Activated naive CD4-positive, alpha-beta T cell treated with anti-CD3 and anti-CD28 coated beads for 36 hours (primary cell): ENCODE results near the gene SYPL1. TPM values are rescaled to one million over a fixed set of nuclear protein-coding genes. Genes with fewer than 3 reads are reported as not detected.

Experiments
- CTCF ChIA-PET: fragments of 350-600 bp; sonication (Branson Sonifier 250); formaldehyde crosslinking; loops from one replicate; lab custom pipeline; 2021; ENCODE audit warnings: antibody characterized with exemption; lab: Charles Lee
- DNase-seq: peaks from one replicate; pipeline ENCODE4 v3.0.0-alpha.2; 2020
- H3K27ac Mint-ChIP-seq: one replicate; pipeline ENCODE4 v1.8.0; 2021; ENCODE audit warnings: mild to moderate bottlenecking, mixed read lengths
- H3K27me3 Mint-ChIP-seq: one replicate; pipeline ENCODE4 v1.8.0; 2021; ENCODE audit warnings: low read depth, mixed read lengths
- H3K36me3 Mint-ChIP-seq: one replicate; pipeline ENCODE4 v1.8.0; 2021; ENCODE audit warnings: low read depth, mixed read lengths
- H3K4me1 Mint-ChIP-seq: one replicate; pipeline ENCODE4 v1.8.0; 2021; ENCODE audit warnings: low read depth, mixed read lengths
- H3K4me3 Mint-ChIP-seq: one replicate; pipeline ENCODE4 v1.8.0; 2021; ENCODE audit warnings: mild to moderate bottlenecking, moderate library complexity, mixed read lengths
- H3K9me3 Mint-ChIP-seq: one replicate; pipeline ENCODE4 v1.8.0; 2021; ENCODE audit warnings: mixed read lengths
- intact Hi-C: fragments of 100-400 bp; cut with micrococcal nuclease; formaldehyde crosslinking; loops from one replicate; pipeline ENCODE4 v1.15.1; 2023
- total RNA-seq, 2 experiments: library from RNA; stranded (reverse); gene quantifications; one replicate each; pipeline ENCODE4 v1.2.3, GENCODE V29; 2021

SYPL1 gene
- total RNA-seq, 2 experiments from 2014 or later: 24.7 to 26.6 TPM

- intact Hi-C loops: loop anchor here (1.0 to 10.0 kb wide), 12 partner anchors 42 to 1097 kb away; partner anchors contain the start of genes PIK3CG and SYPL1
- Mint-ChIP-seq H3K27me3 (no peaks in the 10 kb centered on the region), H3K4me1 (peaks cover 32% of the 10 kb centered on the region), H3K4me3 (peak overlapping the region; percentile 65), H3K36me3 (no peaks in the 10 kb centered on the region), H3K9me3 (no peaks in the 10 kb centered on the region), H3K27ac (peak overlapping the region; percentile 91)
- CTCF ChIA-PET: interaction anchor here (0.6 to 4.5 kb wide), 7 partner anchors 13 to 589 kb away, joined by 3 to 28 read pairs (median 7); partner anchors contain the start of gene SYPL1
- DNase-seq: no peak
Observed at GRCh38 chr7:106070567-106071254, 41.4 kb downstream of the SYPL1 start.

- H3K27ac Mint-ChIP-seq: no peak overlapping the region
- no peak for DNase-seq
Observed at GRCh38 chr7:106070201-106070551, 41.9 kb downstream of the SYPL1 start.

GRCh38 chr7:106069471-106070200, 42.5 kb downstream of the SYPL1 start:
- DNase-seq: no peak
- H3K36me3 Mint-ChIP-seq: no peaks in the 10 kb centered on the region
- intact Hi-C loops: loop anchor here (5.0 to 10.0 kb wide), 3 partner anchors 415 to 798 kb away; partner anchors contain the start of gene PIK3CG
- no peak overlapping the region for H3K4me3 Mint-ChIP-seq
- no peaks in the 10 kb centered on the region for H3K27me3 Mint-ChIP-seq
- no peaks in the 10 kb centered on the region for H3K9me3 Mint-ChIP-seq
- H3K27ac Mint-ChIP-seq: peak overlapping the region; percentile 27
- peaks cover 30% of the 10 kb centered on the region for H3K4me1 Mint-ChIP-seq
- CTCF ChIA-PET: interaction anchor here (1.4 to 4.5 kb wide), 4 partner anchors 12 to 95 kb away, joined by 7 to 28 read pairs (median 18); partner anchors contain the start of gene SYPL1

More at GRCh38 chr7:106070201-106070551, 41.9 kb downstream of the SYPL1 start:
- Mint-ChIP-seq H3K27me3 (no peaks in the 10 kb centered on the region), H3K4me1 (peaks cover 32% of the 10 kb centered on the region), H3K4me3 (no peak overlapping the region), H3K9me3 (no peaks in the 10 kb centered on the region), H3K36me3 (no peaks in the 10 kb centered on the region)
- CTCF ChIA-PET: interaction anchor here (1.4 to 4.5 kb wide), 4 partner anchors 12 to 94 kb away, joined by 7 to 28 read pairs (median 18); partner anchors contain the start of gene SYPL1
- intact Hi-C loops: loop anchor here (5.0 to 10.0 kb wide), 3 partner anchors 415 to 797 kb away; partner anchors contain the start of gene PIK3CG

- no peaks in the 10 kb centered on the region for H3K9me3 Mint-ChIP-seq
- no peak overlapping the region for H3K27ac Mint-ChIP-seq
- no peak overlapping the region for H3K4me3 Mint-ChIP-seq
- no peaks in the 10 kb centered on the region for H3K27me3 Mint-ChIP-seq
- H3K36me3 Mint-ChIP-seq: no peaks in the 10 kb centered on the region
- intact Hi-C loops: no loop called here
- CTCF ChIA-PET: interaction anchor here (4.5 kb wide), 1 partner anchor 85 kb away, joined by 25 read pairs; no protein-coding TSS in a partner anchor
- peaks cover 28% of the 10 kb centered on the region for H3K4me1 Mint-ChIP-seq
- DNase-seq: no peak
Observed at GRCh38 chr7:106068986-106069385, 43.1 kb downstream of the SYPL1 start.

DNA sequence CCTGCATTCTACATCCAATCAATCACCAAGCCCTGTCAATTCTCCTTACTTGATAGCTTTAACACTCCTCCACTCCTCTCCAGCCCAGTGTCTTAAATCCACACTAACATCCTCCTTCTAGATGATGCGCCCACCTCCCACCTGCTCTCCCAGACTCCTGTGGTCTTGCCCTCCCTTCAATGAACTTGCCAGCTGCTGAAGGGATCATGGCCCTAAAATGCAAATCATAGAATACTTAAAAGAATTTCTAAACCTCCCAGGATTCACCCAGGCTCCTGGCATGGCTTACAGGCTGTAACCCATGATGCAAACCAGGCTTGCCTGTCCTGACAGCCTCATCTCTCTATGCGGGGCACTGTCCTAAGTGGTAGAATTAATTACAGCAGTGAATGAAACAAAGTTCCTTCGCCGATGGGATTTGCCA, 43.6 kb downstream of the SYPL1 start:
- H3K4me1 Mint-ChIP-seq: peaks cover 27% of the 10 kb centered on the region
- H3K9me3 Mint-ChIP-seq: no peaks in the 10 kb centered on the region
- intact Hi-C loops: no loop called here
- no peak for DNase-seq
- H3K36me3 Mint-ChIP-seq: no peaks in the 10 kb centered on the region
- CTCF ChIA-PET: interaction anchor here (1.4 to 4.5 kb wide), 2 partner anchors 11 to 86 kb away, joined by 6 to 25 read pairs; no protein-coding TSS in a partner anchor
- no peak overlapping the region for H3K4me3 Mint-ChIP-seq
- H3K27me3 Mint-ChIP-seq: no peaks in the 10 kb centered on the region
- H3K27ac Mint-ChIP-seq: no peak overlapping the region

DNA sequence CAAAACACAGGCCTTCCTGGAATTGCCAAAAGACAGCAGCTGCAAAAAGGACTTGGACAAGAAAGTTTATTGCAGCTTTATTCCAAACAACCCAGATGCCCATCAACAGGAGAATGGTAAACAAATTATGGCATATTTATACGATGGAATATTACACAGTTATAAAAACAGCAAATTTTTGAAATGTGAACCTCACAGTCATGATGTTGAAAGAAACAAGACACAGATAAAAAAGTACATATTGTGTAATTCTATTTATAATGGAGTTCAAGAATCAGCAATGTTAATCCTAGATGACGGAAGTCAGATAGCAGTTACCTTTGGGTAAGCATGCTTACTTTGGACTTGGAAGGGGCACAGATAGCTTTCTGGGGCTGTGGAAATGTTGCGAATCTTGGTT, 44.4 kb downstream of the SYPL1 start:
- CTCF ChIA-PET: interaction anchor here (0.8 to 1.4 kb wide), 3 partner anchors 10 to 85 kb away, joined by 3 to 6 read pairs (median 3); no protein-coding TSS in a partner anchor

GRCh38 chr7:106065575-106066500, 46.3 kb downstream of the SYPL1 start:
- Mint-ChIP-seq H3K4me1 (peaks cover 27% of the 10 kb centered on the region), H3K36me3 (no peaks in the 10 kb centered on the region), H3K27ac (no peak overlapping the region), H3K4me3 (no peak overlapping the region), H3K9me3 (no peaks in the 10 kb centered on the region), H3K27me3 (no peaks in the 10 kb centered on the region)
- DNase-seq: no peak
- CTCF ChIA-PET: interaction anchor here (0.9 to 1.0 kb wide), 2 partner anchors 9 to 88 kb away, joined by 3 to 5 read pairs; no protein-coding TSS in a partner anchor
- intact Hi-C loops: no loop called here

More for the DNA sequence above, 44.4 kb downstream of the SYPL1 start:
- H3K36me3 Mint-ChIP-seq: no peaks in the 10 kb centered on the region
- H3K4me1 Mint-ChIP-seq: peaks cover 33% of the 10 kb centered on the region
- no peak overlapping the region for H3K27ac Mint-ChIP-seq
- no peak overlapping the region for H3K4me3 Mint-ChIP-seq
- H3K27me3 Mint-ChIP-seq: no peaks in the 10 kb centered on the region
- intact Hi-C loops: no loop called here
- no peak for DNase-seq
- no peaks in the 10 kb centered on the region for H3K9me3 Mint-ChIP-seq

GRCh38 chr7:106064771-106065574, 47.1 kb downstream of the SYPL1 start:
- Mint-ChIP-seq H3K9me3 (no peaks in the 10 kb centered on the region), H3K27ac (no peak overlapping the region), H3K27me3 (no peaks in the 10 kb centered on the region), H3K36me3 (no peaks in the 10 kb centered on the region), H3K4me3 (no peak overlapping the region), H3K4me1 (peaks cover 24% of the 10 kb centered on the region)
- intact Hi-C loops: no loop called here
- DNase-seq: no peak
- CTCF ChIA-PET: interaction anchor here (1.9 kb wide), 1 partner anchor 47 kb away, joined by 5 read pairs; the partner anchor contains the start of gene SYPL1

GRCh38 chr7:106064316-106064715, 47.8 kb downstream of the SYPL1 start:
- CTCF ChIA-PET: interaction anchor here (1.9 kb wide), 1 partner anchor 47 kb away, joined by 5 read pairs; the partner anchor contains the start of gene SYPL1
- intact Hi-C loops: no loop called here
- no peak for DNase-seq
- H3K36me3 Mint-ChIP-seq: no peaks in the 10 kb centered on the region
- peaks cover 21% of the 10 kb centered on the region for H3K4me1 Mint-ChIP-seq
- no peak overlapping the region for H3K27ac Mint-ChIP-seq
- H3K9me3 Mint-ChIP-seq: no peaks in the 10 kb centered on the region
- no peak overlapping the region for H3K4me3 Mint-ChIP-seq
- no peaks in the 10 kb centered on the region for H3K27me3 Mint-ChIP-seq

- no peak overlapping the region for H3K4me3 Mint-ChIP-seq
- CTCF ChIA-PET: interaction anchor here (1.9 kb wide), 1 partner anchor 48 kb away, joined by 5 read pairs; the partner anchor contains the start of gene SYPL1
- no peaks in the 10 kb centered on the region for H3K27me3 Mint-ChIP-seq
- H3K9me3 Mint-ChIP-seq: no peaks in the 10 kb centered on the region
- H3K27ac Mint-ChIP-seq: no peak overlapping the region
- intact Hi-C loops: no loop called here
- no peak for DNase-seq
- no peaks in the 10 kb centered on the region for H3K36me3 Mint-ChIP-seq
- peaks cover 21% of the 10 kb centered on the region for H3K4me1 Mint-ChIP-seq
Observed at GRCh38 chr7:106063692-106064091, 48.4 kb downstream of the SYPL1 start.
